Cardiac atrium fibroblast (primary cell): ENCODE measurements around the gene SIRPG. TPM values are rescaled to one million over a fixed set of nuclear protein-coding genes. Genes with fewer than 3 reads are reported as not detected.

Source experiments
- total RNA-seq: library from RNA; depleted of rRNA; stranded (reverse); fragments of >200 nt; gene quantifications from 2 replicates; pipeline ENCODE4 v1.2.3, GENCODE V29; 2015

SIRPG gene
- total RNA-seq, result not detected in 2 replicates

GRCh38 chr20:1657556-1658334, at the start of gene SIRPG:
SIRPG (minus strand) TSS chr20:1657779; CDS start chr20:1657714, 65 bp downstream.

GRCh38 chr20:1619861-1620444, 37.6 kb downstream of the SIRPG start, which contains the start of gene SIRPB1:
SIRPB1 (minus strand) TSS chr20:1620009; CDS start chr20:1619944, 65 bp downstream.

Other genes starting within 250 kb of the SIRPG start
- 26.1 and 28.0 TPM in 2 replicates for gene NSFL1C, start 190.9 kb downstream of the SIRPG start, total RNA-seq
- not detected in 2 replicates for gene SIRPB2, start 166.4 kb downstream of the SIRPG start, total RNA-seq
- not detected in 2 replicates for gene SIRPD, start 100.1 kb downstream of the SIRPG start, total RNA-seq
- gene SIRPB1, start 37.8 kb downstream of the SIRPG start, total RNA-seq, result 2.2 and 3.6 TPM in 2 replicates
- 11.7 and 20.1 TPM in 2 replicates for gene SIRPA, start 237.6 kb upstream of the SIRPG start, total RNA-seq